HG03139 (cell line): ENCODE data around the gene PRAMEF11.

Experiments
- ATAC-seq: cut with Tn5 transposase; IDR thresholded peaks from one replicate; pipeline ENCODE4 v1.9.1; 2021; ENCODE audit not compliant: unreplicated experiment

Gene PRAMEF11

DNA sequence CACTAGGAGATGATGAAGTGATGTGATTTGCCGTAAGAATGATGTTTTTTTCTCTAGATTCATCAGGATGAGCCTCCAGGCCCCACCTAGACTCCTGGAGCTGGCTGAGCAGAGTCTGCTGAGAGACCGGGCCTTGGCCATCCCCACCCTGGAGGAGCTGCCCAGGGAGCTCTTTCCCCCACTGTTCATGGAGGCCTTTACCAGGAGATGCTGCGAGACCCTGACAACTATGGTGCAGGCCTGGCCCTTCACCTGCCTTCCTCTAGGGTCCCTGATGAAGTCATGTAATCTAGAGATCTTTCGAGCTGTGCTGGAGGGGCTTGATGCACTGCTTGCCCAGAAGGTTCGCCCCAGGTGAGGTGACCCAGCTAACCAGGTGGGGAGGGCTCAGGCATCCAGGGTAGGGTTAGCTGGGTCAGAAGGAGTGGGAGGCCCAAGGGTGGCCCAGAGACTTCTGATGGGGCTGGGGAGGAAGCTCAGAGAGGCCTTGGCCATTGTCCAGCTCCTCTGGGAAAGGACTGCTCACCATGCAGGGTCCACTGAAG is 56.3 kb downstream of the PRAMEF11 start:
- no peak for ATAC-seq
